H1 (cell line): ENCODE data around the gene NHEJ1. TPM values are rescaled to one million over a fixed set of nuclear protein-coding genes. Genes with fewer than 3 reads are reported as not detected.

ENCODE experiments used
- CHD1 ChIP-seq: IDR thresholded peaks from 2 replicates; pipeline ENCODE4 v1.6.1; 2012; ENCODE audit warnings: low read depth, low read length, improper control_type of control experiment
- CREB1 ChIP-seq: IDR thresholded peaks from 2 replicates; pipeline ENCODE4 v1.6.1; 2012; ENCODE audit warnings: inconsistent platforms
- E2F6 ChIP-seq: IDR thresholded peaks from 2 replicates; pipeline ENCODE4 v1.6.1; 2012; ENCODE audit warnings: inconsistent platforms
- NRF1 ChIP-seq: IDR thresholded peaks from 2 replicates; pipeline ENCODE4 v1.6.1; 2011; ENCODE audit warnings: mild to moderate bottlenecking, low read depth, low read length, improper control_type of control experiment
- SP1 ChIP-seq: IDR thresholded peaks from 2 replicates; pipeline ENCODE4 v1.6.1; 2011; ENCODE audit warnings: low read depth, low read length
- USF2 ChIP-seq: IDR thresholded peaks from 2 replicates; pipeline ENCODE4 v1.6.1; 2011; ENCODE audit warnings: low read length, improper control_type of control experiment
- polyA plus RNA-seq, 7 experiments: library from polyadenylated mRNA; depleted of rRNA in 3 of 7; stranded (reverse) in 5 of 7; unstranded in 2 of 7; fragments of >200 nt in 5 of 7; fragments of 200-250 nt in 2 of 7; gene quantifications; 1 replicate in 5 of 7; 2 replicates in 1 of 7; 4 replicates in 1 of 7; pipeline versions ENCODE4 v1.2.1 to v1.2.3, GENCODE V29; 2011 to 2013; ENCODE audit warnings: missing spikeins in 2 of 7, mixed read lengths in 2 of 7
- total RNA-seq: library from RNA; stranded (reverse); fragmentation: NEBNext Ultra II Directional; extraction: Animal tissue kit (Norgen Biotek cat#: 25700); gene quantifications from 2 replicates; pipeline ENCODE4 v1.2.1, GENCODE V29; 2021

NHEJ1 gene
- total and polyA plus RNA-seq, 2 of the 8 experiments (the other 6 are each of a cell fraction or from before 2014, with no cell fraction given): 22.7 to 24.1 TPM

GRCh38 chr2:219119422-219120043 lies 41.1 kb downstream of the NHEJ1 start (continued):
- TF ChIP-seq USF2: no peak
- no peak for TF ChIP-seq SP1
- TF ChIP-seq NRF1: no peak
- no peak for TF ChIP-seq CREB1
- TF ChIP-seq E2F6: no peak
- TF ChIP-seq CHD1: no peak
